Endothelial cell of umbilical vein (primary cell): ENCODE measurements around the gene STC2. TPM values are rescaled to one million over a fixed set of nuclear protein-coding genes. Genes with fewer than 3 reads are reported as not detected.

ENCODE experiments used
- BruUV-seq: library from RNA; stranded (reverse); fragments of 400-500 nt; replicated peaks from 2 replicates; lab custom pipeline; 2021; lab: Mats Ljungman, UMichigan
- CTCF ChIA-PET: fragments of 300-600, 350-600 bp; sonication (Branson Sonifier 250); formaldehyde crosslinking; loops from one replicate; lab custom pipeline; 2021; ENCODE audit warnings: antibody characterized with exemption, inconsistent platforms; lab: Charles Lee
- POLR2A ChIA-PET: fragments of 300-600, 350-600 bp; sonication (Branson Sonifier 250); formaldehyde crosslinking; loops from one replicate; lab custom pipeline; 2021; ENCODE audit warnings: antibody characterized with exemption, inconsistent platforms; lab: Charles Lee
- DNase-seq: peaks from one replicate; pipeline ENCODE4 v3.0.0-alpha.2; 2011; ENCODE audit warnings: low read depth, low spot score
- FAIRE-seq: peaks from 2 replicates; lab custom pipeline; 2011; peaks lifted over from hg19 to GRCh38; lab: Jason Lieb, UNC
- H2AFZ ChIP-seq: 2 replicates; pipeline ENCODE4 v1.6.0; 2012; ENCODE audit warnings: low read depth, low read length, control low read depth, inconsistent platforms
- H3K27ac ChIP-seq: 2 replicates; pipeline ENCODE4 v1.5.1; 2011; ENCODE audit warnings: low read depth, mild to moderate bottlenecking, control low read depth, low read length, moderate library complexity; ENCODE audit not compliant: insufficient read depth
- H3K27me3 ChIP-seq, 2 experiments: 2 replicates each; pipeline versions ENCODE4 v1.6.0 to v1.6.1; 2011; ENCODE audit warnings: low read length in 2 of 2, mixed read lengths in 1 of 2; ENCODE audit not compliant: control insufficient read depth in 2 of 2, insufficient read depth in 2 of 2
- H3K36me3 ChIP-seq, 2 experiments: 2 replicates in 1 of 2; 3 replicates in 1 of 2; pipeline ENCODE4 v1.5.1; 2011; ENCODE audit warnings: low read length in 2 of 2, mild to moderate bottlenecking in 1 of 2, moderate library complexity in 1 of 2; ENCODE audit not compliant: control insufficient read depth in 2 of 2, insufficient read depth in 2 of 2; ENCODE audit errors: extremely low read depth in 1 of 2
- H3K4me1 ChIP-seq: 3 replicates; pipeline ENCODE4 v1.5.1; 2011; ENCODE audit warnings: mild to moderate bottlenecking, low read length; ENCODE audit not compliant: control insufficient read depth, insufficient read depth; ENCODE audit errors: extremely low read depth
- H3K4me2 ChIP-seq: 2 replicates; pipeline ENCODE4 v1.6.1; 2011; ENCODE audit warnings: low read length, control low read depth, mixed read lengths; ENCODE audit not compliant: insufficient read depth
- H3K4me3 ChIP-seq, 3 experiments: fragments of 200-600 bp in 1 of 3; sonication (generic), shearing (Covaris generic) in 1 of 3; replicated peaks in 1 of 3; 2 replicates each; pipeline ENCODE4 v1.5.1; 2011 to 2016; ENCODE audit warnings: control low read depth in 3 of 3, low read length in 3 of 3, mild to moderate bottlenecking in 2 of 3, inconsistent platforms in 1 of 3, low read depth in 1 of 3, moderate library complexity in 1 of 3; ENCODE audit not compliant: insufficient read depth in 1 of 3
- H3K79me2 ChIP-seq: 2 replicates; pipeline ENCODE4 v1.6.0; 2012; ENCODE audit warnings: low read length, inconsistent platforms; ENCODE audit not compliant: control insufficient read depth, insufficient read depth
- H3K9ac ChIP-seq: replicated peaks from 2 replicates; pipeline ENCODE3; 2011; ENCODE audit warnings: low read length, control low read depth; ENCODE audit not compliant: insufficient read depth; ENCODE audit errors: extremely low read depth
- H3K9me1 ChIP-seq: replicated peaks from 3 replicates; pipeline ENCODE4 v1.6.0; 2011; ENCODE audit warnings: mild to moderate bottlenecking, low read length; ENCODE audit not compliant: control insufficient read depth, insufficient read depth; ENCODE audit errors: extremely low read depth
- H3K9me3 ChIP-seq: replicated peaks from 2 replicates; pipeline ENCODE4 v1.5.1; 2012; ENCODE audit warnings: low read length, inconsistent platforms; ENCODE audit not compliant: control insufficient read depth, insufficient read depth
- H4K20me1 ChIP-seq: replicated peaks from 2 replicates; pipeline ENCODE3; 2011; ENCODE audit warnings: mild to moderate bottlenecking, low read length; ENCODE audit not compliant: control insufficient read depth, insufficient read depth; ENCODE audit errors: extremely low read depth
- EZH2 ChIP-seq: IDR thresholded peaks from 2 replicates; pipeline ENCODE4 v1.6.1; 2012; ENCODE audit warnings: borderline replicate concordance, low read depth, mild to moderate bottlenecking, moderate library complexity, low read length, inconsistent platforms; ENCODE audit not compliant: severe bottlenecking
- FOS ChIP-seq: IDR thresholded peaks from 2 replicates; pipeline ENCODE4 v1.6.1; 2011; ENCODE audit warnings: mild to moderate bottlenecking, low read length, moderate library complexity, borderline replicate concordance; ENCODE audit not compliant: insufficient read depth
- GATA2 ChIP-seq: IDR thresholded peaks from 2 replicates; pipeline ENCODE4 v1.7.0; 2011; ENCODE audit warnings: low read depth, mild to moderate bottlenecking, moderate library complexity, mixed read lengths, low read length; ENCODE audit not compliant: insufficient read length, insufficient read depth
- JUN ChIP-seq: IDR thresholded peaks from 2 replicates; pipeline ENCODE4 v1.6.1; 2011; ENCODE audit warnings: borderline replicate concordance, low read depth; ENCODE audit not compliant: insufficient read length, insufficient read depth
- MYC ChIP-seq: IDR thresholded peaks from one replicate; pipeline ENCODE4 v1.6.1; 2011; ENCODE audit warnings: mild to moderate bottlenecking, low read depth, low read length
- POLR2A ChIP-seq: IDR thresholded peaks from 2 replicates; pipeline ENCODE4 v1.6.1; 2012; ENCODE audit warnings: low read depth, mild to moderate bottlenecking, control low read depth, low read length
- POLR2AphosphoS5 ChIP-seq: IDR thresholded peaks from 2 replicates; pipeline ENCODE4 v1.6.1; 2012; ENCODE audit warnings: low read depth, mild to moderate bottlenecking, control low read depth, low read length, moderate library complexity; ENCODE audit not compliant: insufficient read depth
- dilution Hi-C: fragments of 300-500 bp; cut with MboI; formaldehyde crosslinking; loops from one replicate; pipeline ENCODE4 v1.15.0; 2019; ENCODE audit warnings: low sequenced_read_pairs; ENCODE audit not compliant: extremely low pct_ligation_motif_present
- intact Hi-C: fragments of 100-400 bp; cut with micrococcal nuclease; formaldehyde crosslinking; loops from one replicate; pipeline ENCODE4 v1.10.0; 2022
- polyA plus RNA-seq, 4 experiments: library from polyadenylated mRNA; depleted of rRNA in 3 of 4; stranded (reverse) in 3 of 4; unstranded in 1 of 4; fragments of >200 nt; gene quantifications; 2 replicates each; pipeline versions ENCODE4 v1.2.1 to v1.2.3, GENCODE V29; 2011 to 2012; ENCODE audit warnings: missing spikeins in 1 of 4
- total RNA-seq: library from RNA; stranded (reverse); gene quantifications from 2 replicates; pipeline ENCODE4 v1.2.3, GENCODE V29; 2021
- TF ChIP-seq, protein P1 (sequence below): IDR thresholded peaks from 2 replicates; pipeline ENCODE4 v1.6.1; 2011; ENCODE audit not compliant: insufficient read depth, insufficient read length
- TF ChIP-seq, protein P2 (sequence below), 2 donors: IDR thresholded peaks; 1 replicate in 1 of 2; 2 replicates in 1 of 2; pipeline ENCODE4 v1.5.1; 2011; ENCODE audit warnings: low read length in 2 of 2, mild to moderate bottlenecking in 2 of 2, moderate library complexity in 2 of 2, control low read depth in 1 of 2, inconsistent platforms in 1 of 2, low read depth in 1 of 2; ENCODE audit not compliant: insufficient read depth in 1 of 2; ENCODE audit errors: extremely low read depth in 1 of 2

The STC2 gene
- total and polyA plus RNA-seq, 2 donors (not counting 3 experiments of a cell fraction or from before 2014, with no cell fraction given) = 19.0 to 26.9 TPM

DNA sequence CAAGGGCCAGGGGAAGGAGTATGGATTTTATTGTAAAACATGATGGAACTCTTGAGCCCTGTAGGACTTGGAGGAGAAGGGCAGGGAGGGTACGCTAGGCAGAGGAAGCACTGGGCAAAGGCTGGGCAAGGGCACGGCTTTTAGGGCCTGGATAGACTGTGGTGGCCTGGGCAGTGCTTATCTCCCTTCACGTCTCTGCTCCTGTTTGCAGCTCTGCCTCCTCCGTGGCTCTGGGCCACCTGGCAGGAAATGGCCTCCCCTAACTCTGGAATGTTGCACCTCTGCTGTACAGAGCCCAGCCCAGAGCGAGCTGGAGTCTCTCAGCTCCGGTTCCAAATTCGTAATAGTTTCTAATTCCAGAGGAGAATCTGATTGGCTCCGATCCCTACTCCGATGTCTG, 12.2 kb upstream of the STC2 start:
- Histone ChIP-seq H3K4me3 (no peak overlapping the region), H3K79me2 (no peaks in the 10 kb centered on the region), H3K4me1 (no peaks in the 10 kb centered on the region), H3K9me1 (no peaks in the 10 kb centered on the region), H4K20me1 (no peaks in the 10 kb centered on the region), H3K27me3 (no peaks in the 10 kb centered on the region), H3K27ac (no peak overlapping the region), H2AFZ (no peak overlapping the region), H3K9me3 (no peaks in the 10 kb centered on the region), H3K4me2 (no peak overlapping the region), H3K9ac (no peak overlapping the region), H3K36me3 (no peaks in the 10 kb centered on the region)
- intact Hi-C loops = no loop called here
- FAIRE-seq = no peak
- POLR2A ChIA-PET = no interaction called here
- dilution Hi-C loops = no loop called here
- CTCF ChIA-PET = interaction anchor here (1.5 kb wide), 1 partner anchor 233 kb away, joined by 4 read pairs; no protein-coding TSS in a partner anchor
- no TSS peak for BruUV-seq
- DNase-seq = no peak
- TF ChIP-seq, protein P1, sequence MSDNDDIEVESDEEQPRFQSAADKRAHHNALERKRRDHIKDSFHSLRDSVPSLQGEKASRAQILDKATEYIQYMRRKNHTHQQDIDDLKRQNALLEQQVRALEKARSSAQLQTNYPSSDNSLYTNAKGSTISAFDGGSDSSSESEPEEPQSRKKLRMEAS = no peak
- no peak for TF ChIP-seq FOS
- no peak for TF ChIP-seq POLR2AphosphoS5
- TF ChIP-seq JUN = no peak
- no peak for TF ChIP-seq EZH2
- no peak for TF ChIP-seq MYC
- no peak for TF ChIP-seq POLR2A
- TF ChIP-seq, protein P2, sequence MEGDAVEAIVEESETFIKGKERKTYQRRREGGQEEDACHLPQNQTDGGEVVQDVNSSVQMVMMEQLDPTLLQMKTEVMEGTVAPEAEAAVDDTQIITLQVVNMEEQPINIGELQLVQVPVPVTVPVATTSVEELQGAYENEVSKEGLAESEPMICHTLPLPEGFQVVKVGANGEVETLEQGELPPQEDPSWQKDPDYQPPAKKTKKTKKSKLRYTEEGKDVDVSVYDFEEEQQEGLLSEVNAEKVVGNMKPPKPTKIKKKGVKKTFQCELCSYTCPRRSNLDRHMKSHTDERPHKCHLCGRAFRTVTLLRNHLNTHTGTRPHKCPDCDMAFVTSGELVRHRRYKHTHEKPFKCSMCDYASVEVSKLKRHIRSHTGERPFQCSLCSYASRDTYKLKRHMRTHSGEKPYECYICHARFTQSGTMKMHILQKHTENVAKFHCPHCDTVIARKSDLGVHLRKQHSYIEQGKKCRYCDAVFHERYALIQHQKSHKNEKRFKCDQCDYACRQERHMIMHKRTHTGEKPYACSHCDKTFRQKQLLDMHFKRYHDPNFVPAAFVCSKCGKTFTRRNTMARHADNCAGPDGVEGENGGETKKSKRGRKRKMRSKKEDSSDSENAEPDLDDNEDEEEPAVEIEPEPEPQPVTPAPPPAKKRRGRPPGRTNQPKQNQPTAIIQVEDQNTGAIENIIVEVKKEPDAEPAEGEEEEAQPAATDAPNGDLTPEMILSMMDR (IDR thresholded peaks at IDR 0.05; ENCODE audit: extremely low read depth in 1 of 2, insufficient read depth in 1 of 2, low read depth in 1 of 2, low read length in 2 of 2) = no peak
- TF ChIP-seq GATA2 = no peak
